Ovary (tissue), 9 donors: ENCODE results near the gene BBLN. TPM values are rescaled to one million over a fixed set of nuclear protein-coding genes. Genes with fewer than 3 reads are reported as not detected.

Experiments
- DNase-seq, 5 donors: peaks; one replicate each; pipeline ENCODE4 v3.0.0-alpha.2; 2019 to 2020
- H3K27ac ChIP-seq, 2 donors: fragments of 200-600 bp; one replicate each; pipeline versions ENCODE4 v1.5.1 to v1.8.0; 2019 to 2022
- H3K27me3 ChIP-seq: fragments of 200-600 bp; one replicate; pipeline ENCODE4 v1.8.0; 2022
- H3K36me3 ChIP-seq: fragments of 200-600 bp; sonication (generic); one replicate; pipeline ENCODE4 v1.5.1; 2019
- H3K4me1 ChIP-seq: one replicate; pipeline ENCODE4 v1.8.1; 2013; ENCODE audit warnings: mild to moderate bottlenecking, moderate library complexity; ENCODE audit not compliant: insufficient read depth
- H3K4me3 ChIP-seq: fragments of 200-600 bp; sonication (generic); one replicate; pipeline ENCODE4 v1.5.1; 2017
- H3K9me3 ChIP-seq, 2 donors: fragments of 200-600 bp in 1 of 2; sonication (generic) in 1 of 2; one replicate each; pipeline versions ENCODE4 v1.5.1 to v1.8.1; 2013 to 2019; ENCODE audit warnings: mild to moderate bottlenecking in 1 of 2, moderate library complexity in 1 of 2
- CTCF ChIP-seq, 3 donors: fragments of 450-650 bp in 2 of 3; fragments of 200-600 bp in 1 of 3; IDR thresholded peaks; one replicate each; pipeline versions ENCODE4 v1.5.1 to v1.8.0; 2016 to 2022; ENCODE audit warnings: antibody characterized with exemption in 3 of 3, mild to moderate bottlenecking in 1 of 3
- EP300 ChIP-seq: sonication (generic); formaldehyde crosslinking; IDR thresholded peaks from one replicate; pipeline ENCODE4 v1.6.1; 2017; ENCODE audit warnings: antibody characterized with exemption
- POLR2A ChIP-seq: fragments of 450-650 bp; IDR thresholded peaks from one replicate; pipeline ENCODE4 v1.6.1; 2017; ENCODE audit warnings: antibody characterized with exemption, mild to moderate bottlenecking, moderate library complexity
- WGBS, 3 donors: extraction: QIAGEN DNeasy Blood & Tissue Kit in 1 of 3; methylation state at CpG; one replicate each; pipeline versions ENCODE4 v1.1.5 to v1.1.7; 2013 to 2017; 5-methylcytosine and 5-hydroxymethylcytosine counted together
- intact Hi-C, 4 donors: fragments of 100-400 bp; cut with DNase I; formaldehyde crosslinking; loops; one replicate each; pipeline versions ENCODE4 v1.11.0 to v1.15.1; 2022 to 2023
- polyA plus RNA-seq, 2 donors: library from polyadenylated mRNA; stranded (reverse); fragments of 200-250 nt in 1 of 2; fragments of 350-450 nt in 1 of 2; fragmentation: Illumina TruSeq in 1 of 2; extraction: RNeasy Lipid Tissue Mini Kit (QIAGEN cat#74804) in 1 of 2; gene quantifications; one replicate each; pipeline ENCODE4 v1.2.3, GENCODE V29; 2013 to 2014
- total RNA-seq, 7 donors: library from RNA; depleted of rRNA in 2 of 7; stranded (reverse); fragments of >200 nt in 2 of 7; fragmentation: NEBNext Ultra II Directional in 3 of 7; extraction: Animal tissue kit (Norgen Biotek cat#: 25700) in 3 of 7; gene quantifications; one replicate each; pipeline versions ENCODE4 v1.1.0 to v1.2.4, GENCODE V29; 2016 to 2023
- donor health status: DM: no; HTN: no; CAD: no; lungs with moderate emphysema.
- donor health status: DM: no; HTN: no; CAD: no.
- donor health status: Bipolar disorder and iron deficiency.
- donor health status: DM: yes; HTN: yes; CAD: no.
- donor health status: DM: no; HTN: no; CAD: no.
- donor health status: DM: yes; HTN: yes; CAD: no.

Gene BBLN
- total and polyA plus RNA-seq, 9 donors, result 2.4 to 210 (median 31.7) TPM

DNA sequence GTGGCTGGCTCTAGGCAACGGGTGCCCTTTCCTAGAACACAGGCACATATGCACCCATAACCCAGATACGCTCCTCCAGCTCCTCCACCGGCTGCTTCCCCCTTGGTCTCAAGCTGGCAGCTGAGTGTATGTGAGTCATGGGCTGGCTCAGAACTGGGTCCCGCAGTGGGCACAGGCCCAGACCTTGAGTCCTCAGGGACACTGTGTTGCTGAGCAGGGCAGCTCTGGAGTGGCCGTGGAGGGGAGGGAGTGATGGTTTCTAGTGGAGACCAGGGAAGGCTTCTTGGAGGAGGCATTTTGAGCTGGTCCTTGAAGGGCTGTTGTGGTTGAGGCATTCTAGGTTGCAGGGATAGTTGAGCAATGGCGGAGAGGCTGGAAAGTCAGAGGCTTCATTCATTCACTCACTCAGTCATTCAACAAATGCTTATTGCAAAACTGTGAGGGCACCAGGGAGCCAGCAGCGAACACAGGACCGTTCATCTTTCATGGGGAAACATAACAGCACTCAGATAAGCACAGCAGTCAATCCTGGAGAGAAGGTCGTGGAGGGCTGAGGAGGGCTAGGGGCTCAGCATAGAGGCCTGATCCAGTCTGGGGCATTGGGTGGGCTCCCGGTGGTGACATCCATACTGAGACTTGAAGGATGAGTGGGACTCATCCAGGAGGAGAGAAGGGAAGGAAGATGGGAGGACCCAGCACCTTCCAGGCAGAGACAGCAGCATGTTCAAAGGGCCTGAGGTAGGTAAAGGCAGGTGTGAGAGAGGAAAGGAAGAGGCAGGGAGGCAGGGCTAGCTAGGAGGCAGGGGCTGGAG, 2.4 kb downstream of the BBLN start:
- Histone ChIP-seq H3K4me1 (peaks cover 3% of the 10 kb centered on the region), H3K27ac (no peak overlapping the region), H3K27me3 (no peaks in the 10 kb centered on the region), H3K36me3 (no peaks in the 10 kb centered on the region), H3K4me3 (no peak overlapping the region), H3K9me3 (no peaks in the 10 kb centered on the region)
- peak in 3 of 5 donors; percentile 40 to 57 (median 48) for DNase-seq
- intact Hi-C loops, result no loop called here
- TF ChIP-seq EP300 (no peak), POLR2A (no peak), CTCF (IDR thresholded peaks at IDR 0.05) (no peak)
- WGBS, 3 donors, result 68 to 81% (median 70%) methylated on average over 10 of the region's 10 CpGs

DNA sequence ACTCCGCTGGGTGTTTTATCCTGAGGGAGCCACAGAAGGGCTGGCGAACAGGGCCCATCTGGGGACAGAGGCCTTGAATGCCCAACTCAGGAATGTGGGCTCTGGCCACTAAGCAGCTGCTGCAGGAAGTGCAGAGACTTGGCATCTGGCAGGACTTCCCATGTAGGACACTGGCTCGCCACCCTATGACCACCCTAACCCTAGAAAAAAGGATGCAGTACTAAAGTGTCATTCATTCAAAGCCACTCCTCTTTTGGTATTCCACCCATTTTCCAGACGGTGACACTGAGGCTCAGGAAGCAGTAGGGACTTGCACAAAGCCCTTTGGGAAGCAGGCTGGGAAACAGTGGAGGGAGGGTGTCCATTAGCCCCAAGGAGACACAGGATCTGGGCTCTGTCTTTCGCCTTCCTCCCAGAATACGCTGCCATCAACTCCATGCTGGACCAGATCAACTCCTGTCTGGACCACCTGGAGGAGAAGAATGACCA, 3.0 kb downstream of the BBLN start:
- Histone ChIP-seq H3K27ac (no peak overlapping the region), H3K4me3 (no peak overlapping the region), H3K9me3 (no peaks in the 10 kb centered on the region), H3K27me3 (no peaks in the 10 kb centered on the region), H3K36me3 (no peaks in the 10 kb centered on the region), H3K4me1 (peaks cover 3% of the 10 kb centered on the region)
- intact Hi-C loops, result no loop called here
- DNase-seq, result no peak
- 89 to 91% (median 90%) methylated on average over 6 of the region's 6 CpGs for WGBS, 3 donors
- TF ChIP-seq POLR2A (no peak), CTCF (IDR thresholded peaks at IDR 0.05) (no peak), EP300 (no peak)

GRCh38 chr9:128163523-128164306, 3.6 kb downstream of the BBLN start:
- H3K9me3 ChIP-seq, result no peaks in the 10 kb centered on the region
- 92 to 93% (median 93%) methylated on average over 10 of the region's 10 CpGs for WGBS, 3 donors
- intact Hi-C loops, result no loop called here
- no peak overlapping the region for H3K27ac ChIP-seq
- H3K36me3 ChIP-seq, result no peaks in the 10 kb centered on the region
- H3K4me3 ChIP-seq, result no peak overlapping the region
- DNase-seq, result peak in 1 of 5 donors; percentile 25
- TF ChIP-seq POLR2A, result no peak
- no peak for TF ChIP-seq CTCF (IDR thresholded peaks at IDR 0.05)
- TF ChIP-seq EP300, result no peak
- H3K27me3 ChIP-seq, result no peaks in the 10 kb centered on the region
- H3K4me1 ChIP-seq, result peaks cover 3% of the 10 kb centered on the region

GRCh38 chr9:128164307-128164885, 4.3 kb downstream of the BBLN start:
- H3K36me3 ChIP-seq, result no peaks in the 10 kb centered on the region
- H3K27me3 ChIP-seq, result no peaks in the 10 kb centered on the region
- H3K4me1 ChIP-seq, result peaks cover 3% of the 10 kb centered on the region
- H3K27ac ChIP-seq, result no peak overlapping the region
- H3K4me3 ChIP-seq, result no peak overlapping the region
- intact Hi-C loops, result no loop called here
- DNase-seq, result no peak
- TF ChIP-seq POLR2A, result no peak
- no peak for TF ChIP-seq EP300
- TF ChIP-seq CTCF (IDR thresholded peaks at IDR 0.05), result no peak
- no peaks in the 10 kb centered on the region for H3K9me3 ChIP-seq
- WGBS, 3 donors, result 61 to 71% (median 62%) methylated on average over 14 of the region's 14 CpGs
